H9 (cell line): ENCODE measurements around the gene PTPRS. TPM values are rescaled to one million over a fixed set of nuclear protein-coding genes. Genes with fewer than 3 reads are reported as not detected.

Experiments
- DNase-seq: peaks from one replicate; pipeline ENCODE4 v3.0.0-alpha.2; 2017
- H2AFZ ChIP-seq: one replicate; pipeline ENCODE4 v1.6.1; 2013; ENCODE audit warnings: mild to moderate bottlenecking, low read length, control low read depth, moderate library complexity
- H2AK5ac ChIP-seq: 2 replicates; pipeline ENCODE4 v1.6.1; 2013; ENCODE audit warnings: low read length, control low read depth, mixed read lengths; ENCODE audit not compliant: insufficient read length
- H2BK120ac ChIP-seq: one replicate; pipeline ENCODE4 v1.6.1; 2013; ENCODE audit warnings: low read depth, mild to moderate bottlenecking, low read length, control low read depth, inconsistent platforms; ENCODE audit not compliant: poor library complexity, severe bottlenecking
- H2BK12ac ChIP-seq: 2 replicates; pipeline ENCODE4 v1.6.1; 2013; ENCODE audit warnings: low read length, control low read depth, mixed read lengths, low read depth; ENCODE audit not compliant: insufficient read length
- H2BK15ac ChIP-seq: 2 replicates; pipeline ENCODE4 v1.6.1; 2013; ENCODE audit warnings: low read depth, low read length, control low read depth
- H2BK20ac ChIP-seq: one replicate; pipeline ENCODE4 v1.6.1; 2013; ENCODE audit warnings: low read depth, mild to moderate bottlenecking, low read length, control low read depth, inconsistent platforms; ENCODE audit not compliant: poor library complexity, severe bottlenecking
- H2BK5ac ChIP-seq: 2 replicates; pipeline ENCODE4 v1.6.1; 2013; ENCODE audit warnings: low read length, control low read depth, mixed read lengths; ENCODE audit not compliant: insufficient read length
- H3K14ac ChIP-seq: 2 replicates; pipeline ENCODE4 v1.6.1; 2013; ENCODE audit warnings: low read length, control low read depth; ENCODE audit not compliant: insufficient read depth
- H3K18ac ChIP-seq: 2 replicates; pipeline ENCODE4 v1.6.1; 2013; ENCODE audit warnings: low read depth, mild to moderate bottlenecking, mixed read lengths, low read length, control low read depth; ENCODE audit not compliant: insufficient read length
- H3K23ac ChIP-seq: 2 replicates; pipeline ENCODE4 v1.6.1; 2013; ENCODE audit warnings: low read length, control low read depth, mixed read lengths, low read depth; ENCODE audit not compliant: insufficient read length
- H3K23me2 ChIP-seq: 2 replicates; pipeline ENCODE4 v1.6.1; 2013; ENCODE audit warnings: low read depth, mild to moderate bottlenecking, mixed read lengths, low read length, control low read depth; ENCODE audit not compliant: insufficient read length, poor library complexity, severe bottlenecking
- H3K27ac ChIP-seq: 2 replicates; pipeline ENCODE4 v1.5.1; 2013; ENCODE audit warnings: low read length, control low read depth, mixed read lengths, low read depth; ENCODE audit not compliant: insufficient read length
- H3K27me3 ChIP-seq: 2 replicates; pipeline ENCODE4 v1.6.1; 2013; ENCODE audit warnings: low read length, control low read depth, inconsistent platforms; ENCODE audit not compliant: insufficient read depth
- H3K4ac ChIP-seq: 2 replicates; pipeline ENCODE4 v1.6.1; 2013; ENCODE audit warnings: low read depth, mild to moderate bottlenecking, control low read depth, inconsistent platforms, low read length, moderate library complexity
- H3K4me1 ChIP-seq: 2 replicates; pipeline ENCODE4 v1.6.1; 2013; ENCODE audit warnings: low read length, control low read depth, inconsistent platforms; ENCODE audit not compliant: insufficient read depth
- H3K4me2 ChIP-seq: 2 replicates; pipeline ENCODE4 v1.6.1; 2013; ENCODE audit warnings: low read length, control low read depth, mixed read lengths; ENCODE audit not compliant: insufficient read length, insufficient read depth
- H3K56ac ChIP-seq: 2 replicates; pipeline ENCODE4 v1.6.1; 2013; ENCODE audit warnings: low read depth, mild to moderate bottlenecking, mixed read lengths, low read length, control low read depth; ENCODE audit not compliant: insufficient read length
- H3K79me1 ChIP-seq: 2 replicates; pipeline ENCODE4 v1.6.1; 2013; ENCODE audit warnings: low read depth, mild to moderate bottlenecking, moderate library complexity, low read length, control low read depth, inconsistent platforms; ENCODE audit not compliant: insufficient read depth, poor library complexity, severe bottlenecking
- H3K79me2 ChIP-seq: 2 replicates; pipeline ENCODE4 v1.6.1; 2013; ENCODE audit warnings: low read length, control low read depth, inconsistent platforms; ENCODE audit not compliant: insufficient read depth
- H3K9ac ChIP-seq: 2 replicates; pipeline ENCODE4 v1.6.1; 2013; ENCODE audit warnings: low read length, control low read depth, mixed read lengths; ENCODE audit not compliant: insufficient read length; ENCODE audit errors: extremely low read depth
- H3K9me3 ChIP-seq: one replicate; pipeline ENCODE4 v1.6.1; 2013; ENCODE audit warnings: low read depth, low read length, inconsistent platforms; ENCODE audit not compliant: control insufficient read depth
- H3T11ph ChIP-seq: one replicate; pipeline ENCODE4 v1.6.1; 2013; ENCODE audit warnings: mild to moderate bottlenecking, low read length, control low read depth, inconsistent platforms
- H4K20me1 ChIP-seq: one replicate; pipeline ENCODE4 v1.6.1; 2013; ENCODE audit not compliant: control insufficient read depth, insufficient read length, insufficient read depth
- H4K5ac ChIP-seq: 2 replicates; pipeline ENCODE4 v1.6.1; 2013; ENCODE audit warnings: low read depth, mild to moderate bottlenecking, mixed read lengths, low read length, control low read depth; ENCODE audit not compliant: insufficient read length
- H4K8ac ChIP-seq: replicated peaks from 2 replicates; pipeline ENCODE4 v1.6.1; 2013; ENCODE audit warnings: low read length, control low read depth, mixed read lengths, low read depth; ENCODE audit not compliant: insufficient read length
- H4K91ac ChIP-seq: 2 replicates; pipeline ENCODE4 v1.6.1; 2013; ENCODE audit warnings: low read depth, mild to moderate bottlenecking, moderate library complexity, mixed read lengths, low read length, control low read depth; ENCODE audit not compliant: insufficient read length
- H3K27ac Mint-ChIP-seq, 3 experiments: 2 replicates in 2 of 3; 3 replicates in 1 of 3; pipeline ENCODE4 v1.8.0; 2020 to 2021; ENCODE audit warnings: mixed read lengths in 3 of 3, mild to moderate bottlenecking in 1 of 3, moderate library complexity in 1 of 3
- H3K27me3 Mint-ChIP-seq: 2 replicates; pipeline ENCODE4 v1.8.0; 2021; ENCODE audit warnings: low read depth, mild to moderate bottlenecking, moderate library complexity, mixed read lengths
- H3K36me3 Mint-ChIP-seq, 3 experiments: 2 replicates in 2 of 3; 3 replicates in 1 of 3; pipeline ENCODE4 v1.8.0; 2020 to 2021; ENCODE audit warnings: low read depth in 3 of 3, mixed read lengths in 3 of 3; ENCODE audit not compliant: insufficient read depth in 1 of 3
- H3K4me1 Mint-ChIP-seq, 2 experiments: 2 replicates each; pipeline ENCODE4 v1.8.0; 2020; ENCODE audit warnings: mixed read lengths in 2 of 2
- H3K4me3 Mint-ChIP-seq, 2 experiments: 2 replicates in 1 of 2; 3 replicates in 1 of 2; pipeline ENCODE4 v1.8.0; 2020 to 2021; ENCODE audit warnings: mild to moderate bottlenecking in 2 of 2, mixed read lengths in 2 of 2, moderate library complexity in 1 of 2
- H3K9me3 Mint-ChIP-seq, 2 experiments: 2 replicates in 1 of 2; 3 replicates in 1 of 2; pipeline ENCODE4 v1.8.0; 2020; ENCODE audit warnings: mild to moderate bottlenecking in 2 of 2, mixed read lengths in 2 of 2, moderate library complexity in 1 of 2
- WGBS: extraction: QIAGEN DNeasy Blood & Tissue Kit; methylation state at CpG from one replicate; pipeline ENCODE4 v1.1.7; 2013; ENCODE audit warnings: missing lambda C conversion rate, low lambda C conversion rate, mixed read lengths; ENCODE audit not compliant: insufficient read length; ENCODE audit errors: extremely low coverage; 5-methylcytosine and 5-hydroxymethylcytosine counted together
- total RNA-seq: library from RNA; stranded (reverse); gene quantifications from 2 replicates; pipeline ENCODE4 v1.2.1, GENCODE V29; 2021
- TF ChIP-seq, protein P1 (sequence below): fragments of 200-600 bp; sonication (generic); conservative IDR thresholded peaks from 3 replicates; pipeline ENCODE4 v1.8.0; 2021; ENCODE audit warnings: antibody characterized with exemption, mild to moderate bottlenecking

The PTPRS gene
- total RNA-seq, 1 experiment from 2014 or later, result 186 TPM

DNA sequence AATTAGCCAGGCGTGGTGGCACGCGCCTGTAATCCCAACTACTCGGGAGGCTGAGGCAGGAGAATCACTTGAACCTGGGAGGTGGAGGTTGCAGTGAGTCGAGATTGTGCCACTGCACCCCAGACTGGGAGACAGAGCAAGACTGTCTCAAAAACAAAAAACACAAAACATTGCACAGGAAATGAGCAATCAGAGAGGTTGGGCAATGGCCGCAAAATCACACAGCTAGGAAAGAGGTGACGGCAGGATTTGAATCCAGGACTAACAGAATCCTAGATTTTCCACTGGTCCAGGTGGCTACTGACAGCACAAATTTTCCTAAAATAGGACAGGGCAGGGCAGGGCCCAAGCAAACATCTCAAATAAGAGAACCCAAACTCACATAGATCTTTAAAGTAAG is 23.3 kb downstream of the PTPRS start:
- Histone ChIP-seq H2BK12ac (no peak overlapping the region), H3K79me2 (peaks cover 13% of the 10 kb centered on the region; the same call in 1 of the 2 replicates), H4K91ac (no peak overlapping the region), H3K23ac (no peak overlapping the region), H2AFZ (no peak overlapping the region), H3K4ac (no peak overlapping the region), H3K4me1 (no peaks in the 10 kb centered on the region), H3K9ac (no peak overlapping the region), H3K9me3 (no peaks in the 10 kb centered on the region), H3K56ac (no peak overlapping the region), H4K5ac (no peak overlapping the region), H3K18ac (no peak overlapping the region), H4K20me1 (peaks cover 2% of the 10 kb centered on the region), H3K4me2 (no peak overlapping the region), H3K79me1 (peaks cover 18% of the 10 kb centered on the region), H2AK5ac (no peak overlapping the region), H2BK5ac (no peak overlapping the region), H3T11ph (no peak overlapping the region), H3K14ac (no peak overlapping the region), H3K27ac (no peak overlapping the region), H3K23me2 (no peaks in the 10 kb centered on the region), H4K8ac (no peak overlapping the region), H2BK15ac (no peak overlapping the region), H2BK120ac (no peak overlapping the region), H2BK20ac (no peak overlapping the region), H3K27me3 (no peaks in the 10 kb centered on the region)
- peaks cover 0 to 2% of the 10 kb centered on the region in 2 experiments; a peak in 1 of 4 replicates for H3K4me1 Mint-ChIP-seq
- TF ChIP-seq, protein P1, sequence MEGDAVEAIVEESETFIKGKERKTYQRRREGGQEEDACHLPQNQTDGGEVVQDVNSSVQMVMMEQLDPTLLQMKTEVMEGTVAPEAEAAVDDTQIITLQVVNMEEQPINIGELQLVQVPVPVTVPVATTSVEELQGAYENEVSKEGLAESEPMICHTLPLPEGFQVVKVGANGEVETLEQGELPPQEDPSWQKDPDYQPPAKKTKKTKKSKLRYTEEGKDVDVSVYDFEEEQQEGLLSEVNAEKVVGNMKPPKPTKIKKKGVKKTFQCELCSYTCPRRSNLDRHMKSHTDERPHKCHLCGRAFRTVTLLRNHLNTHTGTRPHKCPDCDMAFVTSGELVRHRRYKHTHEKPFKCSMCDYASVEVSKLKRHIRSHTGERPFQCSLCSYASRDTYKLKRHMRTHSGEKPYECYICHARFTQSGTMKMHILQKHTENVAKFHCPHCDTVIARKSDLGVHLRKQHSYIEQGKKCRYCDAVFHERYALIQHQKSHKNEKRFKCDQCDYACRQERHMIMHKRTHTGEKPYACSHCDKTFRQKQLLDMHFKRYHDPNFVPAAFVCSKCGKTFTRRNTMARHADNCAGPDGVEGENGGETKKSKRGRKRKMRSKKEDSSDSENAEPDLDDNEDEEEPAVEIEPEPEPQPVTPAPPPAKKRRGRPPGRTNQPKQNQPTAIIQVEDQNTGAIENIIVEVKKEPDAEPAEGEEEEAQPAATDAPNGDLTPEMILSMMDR, result no peak
- H3K27ac Mint-ChIP-seq, result peak overlapping the region in 1 of 3 experiments; percentile 44; a peak in 1 of 7 replicates
- no peak overlapping the region for H3K4me3 Mint-ChIP-seq
- H3K36me3 Mint-ChIP-seq, result peaks cover 3 to 23% (median 8%) of the 10 kb centered on the region in 3 experiments; a peak in 3 of 7 replicates
- no CpG with 5 or more reads among the region's 7 CpGs for WGBS
- no peaks in the 10 kb centered on the region for H3K9me3 Mint-ChIP-seq
- no peaks in the 10 kb centered on the region; the same call in 1 of the 2 replicates for H3K27me3 Mint-ChIP-seq
- DNase-seq, result no peak
